DMS79 (cell line): ENCODE results near the gene SPDYC.

ENCODE experiments used
- DNase-seq: peaks from one replicate; lab custom pipeline; 2025; lab: John Stamatoyannopoulos, UW

Gene SPDYC

GRCh38 chr11:65206901-65207300 lies 36.9 kb downstream of the SPDYC start:
- no peak for DNase-seq

- DNase-seq: no peak
These were observed 38.1 kb downstream of the SPDYC start for GRCh38 chr11:65207918-65208784.

- no peak for DNase-seq
These were observed 39.0 kb downstream of the SPDYC start for GRCh38 chr11:65208785-65209710.

- DNase-seq: no peak
These were observed 39.8 kb downstream of the SPDYC start for GRCh38 chr11:65209711-65210360.

GRCh38 chr11:65210361-65210731 lies 40.3 kb downstream of the SPDYC start:
- no peak for DNase-seq

GRCh38 chr11:65210748-65211147 lies 40.7 kb downstream of the SPDYC start:
- no peak for DNase-seq

- DNase-seq: no peak
These were observed 41.5 kb downstream of the SPDYC start for GRCh38 chr11:65211293-65212105.

GRCh38 chr11:65212226-65212801 lies 42.3 kb downstream of the SPDYC start:
- no peak for DNase-seq

GRCh38 chr11:65213322-65214211 lies 43.5 kb downstream of the SPDYC start:
- no peak for DNase-seq

GRCh38 chr11:65214212-65214845 lies 44.3 kb downstream of the SPDYC start:
- DNase-seq: no peak

GRCh38 chr11:65215441-65216076 lies 45.5 kb downstream of the SPDYC start:
- no peak for DNase-seq

GRCh38 chr11:65216830-65217229 lies 46.8 kb downstream of the SPDYC start:
- no peak for DNase-seq

GRCh38 chr11:65217441-65218423 lies 47.7 kb downstream of the SPDYC start:
- no peak for DNase-seq

- no peak for DNase-seq
These were observed 48.4 kb downstream of the SPDYC start for GRCh38 chr11:65218446-65218845.

GRCh38 chr11:65219930-65220213 lies 49.8 kb downstream of the SPDYC start:
- no peak for DNase-seq

GRCh38 chr11:65221026-65221425 lies 51.0 kb downstream of the SPDYC start:
- no peak for DNase-seq
